ENCODE results near the gene PTPRD.

Gene PTPRD

DNA sequence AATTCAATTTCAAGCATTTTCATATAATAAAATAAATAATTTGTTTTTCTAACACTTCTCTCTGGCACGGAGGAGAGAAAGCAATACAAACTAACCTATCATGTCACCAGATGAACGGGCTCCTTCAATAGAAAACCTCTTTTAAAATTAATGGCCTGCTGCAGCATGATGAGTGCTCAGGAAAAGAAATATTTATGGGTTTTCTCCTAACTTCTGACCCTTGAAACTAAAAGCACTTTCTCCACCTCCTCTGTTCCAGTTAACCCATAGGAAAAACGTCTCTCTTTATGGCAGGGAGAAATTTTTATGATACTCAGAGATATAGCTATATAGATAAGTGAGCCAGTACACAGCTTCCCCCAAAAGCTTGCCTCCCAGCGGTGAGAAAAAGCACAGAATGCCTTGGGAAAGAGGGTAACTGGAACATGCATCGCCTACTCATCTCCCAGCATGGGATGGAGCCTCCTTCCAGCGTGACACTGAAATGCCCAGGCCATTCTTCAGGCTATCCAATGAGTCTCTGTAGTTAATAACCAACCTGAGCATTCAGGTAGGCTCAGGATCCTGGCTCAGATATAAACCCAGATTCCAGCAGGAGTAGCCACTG is 1850.2 kb downstream of the PTPRD start:
- DNase-seq (ENCODE audit: low read depth), result no peak
- TF ChIP-seq, protein P1, sequence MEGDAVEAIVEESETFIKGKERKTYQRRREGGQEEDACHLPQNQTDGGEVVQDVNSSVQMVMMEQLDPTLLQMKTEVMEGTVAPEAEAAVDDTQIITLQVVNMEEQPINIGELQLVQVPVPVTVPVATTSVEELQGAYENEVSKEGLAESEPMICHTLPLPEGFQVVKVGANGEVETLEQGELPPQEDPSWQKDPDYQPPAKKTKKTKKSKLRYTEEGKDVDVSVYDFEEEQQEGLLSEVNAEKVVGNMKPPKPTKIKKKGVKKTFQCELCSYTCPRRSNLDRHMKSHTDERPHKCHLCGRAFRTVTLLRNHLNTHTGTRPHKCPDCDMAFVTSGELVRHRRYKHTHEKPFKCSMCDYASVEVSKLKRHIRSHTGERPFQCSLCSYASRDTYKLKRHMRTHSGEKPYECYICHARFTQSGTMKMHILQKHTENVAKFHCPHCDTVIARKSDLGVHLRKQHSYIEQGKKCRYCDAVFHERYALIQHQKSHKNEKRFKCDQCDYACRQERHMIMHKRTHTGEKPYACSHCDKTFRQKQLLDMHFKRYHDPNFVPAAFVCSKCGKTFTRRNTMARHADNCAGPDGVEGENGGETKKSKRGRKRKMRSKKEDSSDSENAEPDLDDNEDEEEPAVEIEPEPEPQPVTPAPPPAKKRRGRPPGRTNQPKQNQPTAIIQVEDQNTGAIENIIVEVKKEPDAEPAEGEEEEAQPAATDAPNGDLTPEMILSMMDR (IDR thresholded peaks at IDR 0.05; ENCODE audit: insufficient read depth, low read depth, low read length, missing control alignments), result no peak
- no peak overlapping the region for H3K4me3 ChIP-seq (ENCODE audit: low read depth, low read length)

- H3K4me3 ChIP-seq (ENCODE audit: low read depth, low read length), result no peak overlapping the region
- no peak for DNase-seq (ENCODE audit: low read depth)
- TF ChIP-seq, protein P1 (IDR thresholded peaks at IDR 0.05; ENCODE audit: insufficient read depth, low read depth, low read length, missing control alignments), result no peak
Measured at GRCh38 chr9:8760000-8760767, 1852.6 kb downstream of the PTPRD start.

GRCh38 chr9:8757881-8758280 is 1854.9 kb downstream of the PTPRD start:
- no peak for DNase-seq (ENCODE audit: low read depth)
- TF ChIP-seq, protein P1 (IDR thresholded peaks at IDR 0.05; ENCODE audit: insufficient read depth, low read depth, low read length, missing control alignments), result no peak
- H3K4me3 ChIP-seq (ENCODE audit: low read depth, low read length), result no peak overlapping the region

DNA sequence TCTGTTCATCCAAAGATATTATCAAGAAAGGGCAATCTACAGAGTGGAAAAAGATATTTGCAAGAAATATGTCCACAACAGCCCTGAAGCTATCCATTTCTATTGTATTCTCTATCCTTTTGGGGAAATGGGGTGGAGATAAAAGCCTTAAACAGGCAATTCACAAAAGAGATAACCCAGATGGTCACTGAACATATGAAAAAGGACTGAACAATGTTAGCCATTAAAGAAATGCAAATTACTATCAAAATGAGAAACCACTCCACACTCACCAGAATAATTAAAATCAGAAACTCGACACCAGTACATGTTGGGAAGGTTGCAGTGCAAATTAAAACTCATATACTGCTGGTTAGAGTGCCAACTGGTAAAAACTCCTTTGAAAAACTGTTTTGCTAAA is 1858.1 kb downstream of the PTPRD start:
- DNase-seq (ENCODE audit: low read depth), result no peak
- TF ChIP-seq, protein P1 (IDR thresholded peaks at IDR 0.05; ENCODE audit: insufficient read depth, low read depth, low read length, missing control alignments), result no peak
- H3K4me3 ChIP-seq (ENCODE audit: low read depth, low read length), result no peak overlapping the region

- DNase-seq (ENCODE audit: low read depth), result no peak
- TF ChIP-seq, protein P1 (IDR thresholded peaks at IDR 0.05; ENCODE audit: insufficient read depth, low read depth, low read length, missing control alignments), result no peak
- no peak overlapping the region for H3K4me3 ChIP-seq (ENCODE audit: low read depth, low read length)
Measured at GRCh38 chr9:8751406-8751930, 1861.3 kb downstream of the PTPRD start.

- TF ChIP-seq, protein P1 (IDR thresholded peaks at IDR 0.05; ENCODE audit: insufficient read depth, low read depth, low read length, missing control alignments), result no peak
- DNase-seq (ENCODE audit: low read depth), result no peak
Measured at GRCh38 chr9:8750639-8751051, 1862.2 kb downstream of the PTPRD start.

More at GRCh38 chr9:8750639-8751051, 1862.2 kb downstream of the PTPRD start:
- no peak overlapping the region for H3K4me3 ChIP-seq (ENCODE audit: low read depth, low read length)
